ENCODE data around the gene FCHO1.
A peak's percentile ranks its signal among the peaks of the same experiment; 100 is the strongest.

The FCHO1 gene

DNA sequence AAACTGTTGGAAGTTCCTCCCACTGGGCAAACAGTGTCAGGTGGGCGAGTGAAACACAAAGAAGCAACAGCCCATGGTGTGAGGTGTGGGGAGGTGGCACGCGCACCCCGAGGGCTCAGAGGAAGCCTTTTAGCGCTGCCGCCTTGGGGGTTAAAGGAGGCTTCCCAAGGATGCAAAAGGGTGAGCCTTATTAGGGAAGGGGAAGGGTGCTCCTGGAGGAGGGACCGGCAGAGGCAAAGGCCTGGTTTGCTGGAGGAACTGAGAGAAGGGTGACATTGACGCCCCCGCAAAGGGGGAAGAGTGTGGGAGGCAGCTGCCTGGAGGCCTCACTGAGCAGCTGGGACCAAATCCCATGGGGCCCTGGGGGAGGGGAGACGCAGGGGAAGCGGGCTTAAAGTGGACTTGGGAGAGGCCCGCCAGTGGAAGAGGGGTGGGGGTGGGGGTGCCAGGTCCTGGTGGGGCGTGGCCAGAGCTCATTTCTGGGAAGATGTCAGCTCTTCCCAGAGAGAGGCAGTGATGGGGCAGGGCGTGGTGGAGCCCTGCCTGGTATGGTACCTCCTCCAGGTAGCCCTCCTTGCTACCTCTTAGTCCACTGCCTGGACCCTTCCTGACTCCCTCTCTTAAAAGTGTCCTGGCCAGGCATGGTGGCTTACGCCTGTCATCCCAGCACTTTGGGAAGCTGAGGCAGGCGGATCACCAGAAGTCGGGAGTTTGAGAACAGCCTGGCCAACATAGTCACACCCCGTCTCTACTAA, 12.0 kb upstream of the FCHO1 start:
- Histone ChIP-seq H2AFZ (ENCODE audit: low read depth, low read length) (no peak overlapping the region), H3K27ac (ENCODE audit: low read length) (peak overlapping the region; percentile 59), H3K4me3 (ENCODE audit: low read depth in 1 of 2, low read length in 2 of 2) (no peak overlapping the region), H3K4me2 (ENCODE audit: insufficient read depth, low read length) (no peak overlapping the region), H3K36me3 (ENCODE audit: insufficient read depth, low read length) (peaks cover 21% of the 10 kb centered on the region), H4K20me1 (ENCODE audit: insufficient read depth, low read length) (no peaks in the 10 kb centered on the region), H3K9ac (ENCODE audit: low read depth, low read length) (no peak overlapping the region), H3K4me1 (ENCODE audit: insufficient read depth, low read length) (peaks cover 6% of the 10 kb centered on the region), H3K27me3 (ENCODE audit: insufficient read depth, low read length, poor library complexity) (no peaks in the 10 kb centered on the region), H3K9me3 (ENCODE audit: insufficient read depth, low read length, severe bottlenecking) (peaks cover 5% of the 10 kb centered on the region), H3K79me2 (ENCODE audit: insufficient read depth, low read length) (no peaks in the 10 kb centered on the region)
- DNase-seq = peak; percentile 58
- ATAC-seq (ENCODE audit: insufficient read depth, low read depth) = peak; percentile 66
- TF ChIP-seq, protein P1, sequence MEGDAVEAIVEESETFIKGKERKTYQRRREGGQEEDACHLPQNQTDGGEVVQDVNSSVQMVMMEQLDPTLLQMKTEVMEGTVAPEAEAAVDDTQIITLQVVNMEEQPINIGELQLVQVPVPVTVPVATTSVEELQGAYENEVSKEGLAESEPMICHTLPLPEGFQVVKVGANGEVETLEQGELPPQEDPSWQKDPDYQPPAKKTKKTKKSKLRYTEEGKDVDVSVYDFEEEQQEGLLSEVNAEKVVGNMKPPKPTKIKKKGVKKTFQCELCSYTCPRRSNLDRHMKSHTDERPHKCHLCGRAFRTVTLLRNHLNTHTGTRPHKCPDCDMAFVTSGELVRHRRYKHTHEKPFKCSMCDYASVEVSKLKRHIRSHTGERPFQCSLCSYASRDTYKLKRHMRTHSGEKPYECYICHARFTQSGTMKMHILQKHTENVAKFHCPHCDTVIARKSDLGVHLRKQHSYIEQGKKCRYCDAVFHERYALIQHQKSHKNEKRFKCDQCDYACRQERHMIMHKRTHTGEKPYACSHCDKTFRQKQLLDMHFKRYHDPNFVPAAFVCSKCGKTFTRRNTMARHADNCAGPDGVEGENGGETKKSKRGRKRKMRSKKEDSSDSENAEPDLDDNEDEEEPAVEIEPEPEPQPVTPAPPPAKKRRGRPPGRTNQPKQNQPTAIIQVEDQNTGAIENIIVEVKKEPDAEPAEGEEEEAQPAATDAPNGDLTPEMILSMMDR (IDR thresholded peaks at IDR 0.05; ENCODE audit: borderline replicate concordance, extremely low read depth, low read length, poor library complexity, severe bottlenecking) = no peak
- no peak for TF ChIP-seq EZH2 (IDR thresholded peaks at IDR 0.05; ENCODE audit: borderline replicate concordance, low read depth, low read length, severe bottlenecking)

DNA sequence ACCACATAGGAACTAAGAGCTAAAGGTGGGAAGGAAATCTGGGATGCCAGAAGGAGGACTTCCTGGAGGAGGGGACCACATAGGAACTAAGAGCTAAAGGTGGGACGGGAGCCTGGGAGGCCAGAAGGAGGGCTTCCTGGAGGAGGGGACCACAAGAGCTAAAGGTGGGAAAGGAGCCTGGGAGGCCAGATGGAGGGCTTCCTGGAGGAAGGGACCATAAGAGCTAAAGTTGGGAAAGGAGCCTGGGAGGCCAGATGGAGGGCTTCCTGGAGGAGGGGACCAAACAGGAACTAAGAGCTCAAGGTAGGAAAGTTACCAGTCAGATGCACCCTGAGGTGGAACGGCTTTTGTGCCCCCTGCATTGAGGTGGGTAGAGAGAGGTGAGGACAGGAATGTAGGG, 9.8 kb upstream of the FCHO1 start:
- Histone ChIP-seq H3K9ac (ENCODE audit: low read depth, low read length) (no peak overlapping the region), H3K4me3 (ENCODE audit: low read depth in 1 of 2, low read length in 2 of 2) (no peak overlapping the region), H4K20me1 (ENCODE audit: insufficient read depth, low read length) (no peaks in the 10 kb centered on the region), H3K27me3 (ENCODE audit: insufficient read depth, low read length, poor library complexity) (no peaks in the 10 kb centered on the region), H3K9me3 (ENCODE audit: insufficient read depth, low read length, severe bottlenecking) (peaks cover 5% of the 10 kb centered on the region), H3K27ac (ENCODE audit: low read length) (no peak overlapping the region), H3K36me3 (ENCODE audit: insufficient read depth, low read length) (peaks cover 2% of the 10 kb centered on the region; the same call in 1 of the 2 replicates), H3K4me1 (ENCODE audit: insufficient read depth, low read length) (peaks cover 6% of the 10 kb centered on the region), H3K79me2 (ENCODE audit: insufficient read depth, low read length) (no peaks in the 10 kb centered on the region), H2AFZ (ENCODE audit: low read depth, low read length) (no peak overlapping the region), H3K4me2 (ENCODE audit: insufficient read depth, low read length) (no peak overlapping the region)
- ATAC-seq (ENCODE audit: insufficient read depth, low read depth) (no peak), DNase-seq (no peak)
- TF ChIP-seq, protein P1 (IDR thresholded peaks at IDR 0.05; ENCODE audit: borderline replicate concordance, extremely low read depth, low read length, poor library complexity, severe bottlenecking) = no peak
- no peak for TF ChIP-seq EZH2 (IDR thresholded peaks at IDR 0.05; ENCODE audit: borderline replicate concordance, low read depth, low read length, severe bottlenecking)

DNA sequence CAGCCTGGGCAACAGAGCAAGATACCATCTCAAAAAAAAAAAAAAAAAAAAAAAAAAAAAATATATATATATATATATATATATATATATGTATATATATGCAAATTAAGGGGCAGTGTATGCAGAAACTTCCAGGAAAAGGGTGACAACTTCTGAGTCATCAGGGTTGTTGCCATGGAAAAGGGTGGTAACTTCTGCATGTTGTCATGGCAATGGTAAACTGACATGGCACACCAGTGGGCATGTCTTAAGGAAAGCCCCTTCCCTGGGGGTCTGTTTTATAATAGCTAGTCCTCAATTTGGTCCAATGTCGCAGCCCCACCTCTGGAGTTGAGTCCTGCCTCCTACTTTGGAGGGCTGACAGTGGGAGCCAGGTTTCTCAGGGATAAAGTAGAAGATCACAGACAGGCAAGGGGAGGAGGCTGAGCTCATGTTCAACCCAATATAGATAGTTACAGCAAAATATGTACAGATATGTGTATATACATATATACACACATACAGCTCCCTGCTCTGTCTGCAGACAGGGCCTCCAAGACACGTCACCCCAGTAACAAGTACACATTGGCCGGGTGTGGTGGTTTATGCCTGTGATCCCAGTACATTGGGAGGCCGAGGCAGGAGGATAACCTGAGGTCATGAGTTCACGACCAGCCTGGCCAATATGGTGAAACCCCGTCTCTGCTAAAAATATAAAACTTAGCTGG, 7.2 kb upstream of the FCHO1 start:
- Histone ChIP-seq H3K4me3 (ENCODE audit: low read depth in 1 of 2, low read length in 2 of 2) (no peak overlapping the region), H3K79me2 (ENCODE audit: insufficient read depth, low read length) (peaks cover 17% of the 10 kb centered on the region), H3K4me2 (ENCODE audit: insufficient read depth, low read length) (no peak overlapping the region), H2AFZ (ENCODE audit: low read depth, low read length) (no peak overlapping the region), H4K20me1 (ENCODE audit: insufficient read depth, low read length) (no peaks in the 10 kb centered on the region), H3K9ac (ENCODE audit: low read depth, low read length) (no peak overlapping the region), H3K9me3 (ENCODE audit: insufficient read depth, low read length, severe bottlenecking) (peaks cover 5% of the 10 kb centered on the region), H3K36me3 (ENCODE audit: insufficient read depth, low read length) (peaks cover 3% of the 10 kb centered on the region; the same call in 1 of the 2 replicates), H3K27me3 (ENCODE audit: insufficient read depth, low read length, poor library complexity) (no peaks in the 10 kb centered on the region), H3K27ac (ENCODE audit: low read length) (no peak overlapping the region), H3K4me1 (ENCODE audit: insufficient read depth, low read length) (peaks cover 23% of the 10 kb centered on the region)
- no peak for ATAC-seq (ENCODE audit: insufficient read depth, low read depth)
- TF ChIP-seq, protein P1 (IDR thresholded peaks at IDR 0.05; ENCODE audit: borderline replicate concordance, extremely low read depth, low read length, poor library complexity, severe bottlenecking) = no peak
- TF ChIP-seq EZH2 (IDR thresholded peaks at IDR 0.05; ENCODE audit: borderline replicate concordance, low read depth, low read length, severe bottlenecking) = no peak
- no peak for DNase-seq
